Keratinocyte (primary cell): ENCODE measurements around the gene FGFBP1. TPM values are rescaled to one million over a fixed set of nuclear protein-coding genes. Genes with fewer than 3 reads are reported as not detected.

Source experiments
- DNase-seq: peaks from one replicate; pipeline ENCODE4 v3.0.0-alpha.2; 2011; ENCODE audit warnings: low read depth, missing footprints, low spot score
- FAIRE-seq: peaks from 2 replicates; lab custom pipeline; 2011; peaks lifted over from hg19 to GRCh38; lab: Jason Lieb, UNC
- H2AFZ ChIP-seq: 2 replicates; pipeline ENCODE4 v1.6.0; 2012; ENCODE audit warnings: low read length, control low read depth, inconsistent platforms; ENCODE audit not compliant: control insufficient read depth
- H3K27ac ChIP-seq: 2 replicates; pipeline ENCODE4 v1.5.1; 2011; ENCODE audit warnings: low read length; ENCODE audit not compliant: control insufficient read depth, insufficient read depth
- H3K27me3 ChIP-seq: 3 replicates; pipeline ENCODE4 v1.6.0; 2011; ENCODE audit warnings: low read length; ENCODE audit not compliant: control insufficient read depth, insufficient read depth; ENCODE audit errors: extremely low read depth
- H3K36me3 ChIP-seq, 2 experiments: 2 replicates in 1 of 2; 3 replicates in 1 of 2; pipeline ENCODE4 v1.5.1; 2011; ENCODE audit warnings: low read length in 2 of 2, mild to moderate bottlenecking in 1 of 2; ENCODE audit not compliant: control insufficient read depth in 2 of 2, insufficient read depth in 2 of 2; ENCODE audit errors: extremely low read depth in 1 of 2
- H3K4me1 ChIP-seq: 3 replicates; pipeline ENCODE4 v1.5.1; 2011; ENCODE audit warnings: low read length; ENCODE audit not compliant: control insufficient read depth, insufficient read depth; ENCODE audit errors: extremely low read depth
- H3K4me2 ChIP-seq: 3 replicates; pipeline ENCODE4 v1.6.0; 2011; ENCODE audit warnings: low read depth, low read length; ENCODE audit not compliant: control insufficient read depth, insufficient read depth; ENCODE audit errors: extremely low read depth
- H3K4me3 ChIP-seq, 3 experiments: fragments of 200-600 bp in 1 of 3; sonication (generic) in 1 of 3; 2 replicates in 2 of 3; 3 replicates in 1 of 3; pipeline ENCODE4 v1.5.1; 2011 to 2016; ENCODE audit warnings: low read length in 3 of 3, mild to moderate bottlenecking in 3 of 3, control low read depth in 2 of 3, inconsistent platforms in 1 of 3, low read depth in 1 of 3, mixed read lengths in 1 of 3, mixed run types in 1 of 3, moderate library complexity in 1 of 3; ENCODE audit not compliant: control insufficient read depth in 2 of 3, insufficient read depth in 2 of 3; ENCODE audit errors: extremely low read depth in 1 of 3
- H3K79me2 ChIP-seq: 2 replicates; pipeline ENCODE4 v1.6.0; 2012; ENCODE audit warnings: low read length; ENCODE audit not compliant: control insufficient read depth, insufficient read depth
- H3K9ac ChIP-seq: 3 replicates; pipeline ENCODE4 v1.6.0; 2011; ENCODE audit warnings: low read length; ENCODE audit not compliant: control insufficient read depth, insufficient read depth; ENCODE audit errors: extremely low read depth
- H3K9me1 ChIP-seq: 3 replicates; pipeline ENCODE4 v1.6.0; 2011; ENCODE audit warnings: low read length; ENCODE audit not compliant: control insufficient read depth, insufficient read depth; ENCODE audit errors: extremely low read depth
- H3K9me3 ChIP-seq: 2 replicates; pipeline ENCODE4 v1.5.1; 2012; ENCODE audit warnings: low read depth, low read length; ENCODE audit not compliant: control insufficient read depth
- H4K20me1 ChIP-seq: 3 replicates; pipeline ENCODE4 v1.6.0; 2011; ENCODE audit warnings: low read length; ENCODE audit not compliant: control insufficient read depth, insufficient read depth; ENCODE audit errors: extremely low read depth
- EZH2 ChIP-seq: IDR thresholded peaks from one replicate; pipeline ENCODE4 v1.6.1; 2012; ENCODE audit warnings: inconsistent platforms, mild to moderate bottlenecking, low read length, moderate library complexity
- dilution Hi-C: fragments of 300-500 bp; cut with MboI; formaldehyde crosslinking; loops from one replicate; pipeline ENCODE4 v1.7.0; 2020; ENCODE audit warnings: low sequenced_read_pairs; ENCODE audit not compliant: extremely low pct_ligation_motif_present
- polyA plus RNA-seq, 5 experiments: library from polyadenylated mRNA; depleted of rRNA in 3 of 5; stranded (reverse) in 3 of 5; stranded (forward) in 1 of 5; unstranded in 1 of 5; fragments of >200 nt; gene quantifications; 1 replicate in 1 of 5; 2 replicates in 3 of 5; 3 replicates in 1 of 5; pipeline versions ENCODE4 v1.2.1 to v1.2.3, GENCODE V29; 2011 to 2012; ENCODE audit warnings: missing spikeins in 2 of 5, low read depth in 1 of 5, low replicate concordance in 1 of 5
- TF ChIP-seq, protein P1 (sequence below), 3 experiments: IDR thresholded peaks in 1 of 3; conservative IDR thresholded peaks in 1 of 3; optimal IDR thresholded peaks in 1 of 3; 2 replicates in 2 of 3; 3 replicates in 1 of 3; pipeline versions ENCODE3 to v1.5.1; 2011; ENCODE audit warnings: low read length in 3 of 3, mild to moderate bottlenecking in 3 of 3, moderate library complexity in 2 of 3, control low read depth in 1 of 3, inconsistent platforms in 1 of 3; ENCODE audit not compliant: insufficient read depth in 2 of 3; ENCODE audit errors: extremely low read depth in 1 of 3

FGFBP1 gene
- polyA plus RNA-seq, 1 donor (not counting 4 experiments of a cell fraction or from before 2014, with no cell fraction given), result 2,189 TPM

GRCh38 chr4:15912961-15913630 lies 25.4 kb downstream of the FGFBP1 start:
- no peaks in the 10 kb centered on the region for H4K20me1 ChIP-seq
- FAIRE-seq (no peak), DNase-seq (no peak)
- no peaks in the 10 kb centered on the region for H3K79me2 ChIP-seq
- H3K9me1 ChIP-seq, result no peaks in the 10 kb centered on the region
- H3K4me1 ChIP-seq, result peaks cover 67% of the 10 kb centered on the region
- H3K27me3 ChIP-seq, result no peaks in the 10 kb centered on the region
- dilution Hi-C loops, result no loop called here
- TF ChIP-seq, protein P1, sequence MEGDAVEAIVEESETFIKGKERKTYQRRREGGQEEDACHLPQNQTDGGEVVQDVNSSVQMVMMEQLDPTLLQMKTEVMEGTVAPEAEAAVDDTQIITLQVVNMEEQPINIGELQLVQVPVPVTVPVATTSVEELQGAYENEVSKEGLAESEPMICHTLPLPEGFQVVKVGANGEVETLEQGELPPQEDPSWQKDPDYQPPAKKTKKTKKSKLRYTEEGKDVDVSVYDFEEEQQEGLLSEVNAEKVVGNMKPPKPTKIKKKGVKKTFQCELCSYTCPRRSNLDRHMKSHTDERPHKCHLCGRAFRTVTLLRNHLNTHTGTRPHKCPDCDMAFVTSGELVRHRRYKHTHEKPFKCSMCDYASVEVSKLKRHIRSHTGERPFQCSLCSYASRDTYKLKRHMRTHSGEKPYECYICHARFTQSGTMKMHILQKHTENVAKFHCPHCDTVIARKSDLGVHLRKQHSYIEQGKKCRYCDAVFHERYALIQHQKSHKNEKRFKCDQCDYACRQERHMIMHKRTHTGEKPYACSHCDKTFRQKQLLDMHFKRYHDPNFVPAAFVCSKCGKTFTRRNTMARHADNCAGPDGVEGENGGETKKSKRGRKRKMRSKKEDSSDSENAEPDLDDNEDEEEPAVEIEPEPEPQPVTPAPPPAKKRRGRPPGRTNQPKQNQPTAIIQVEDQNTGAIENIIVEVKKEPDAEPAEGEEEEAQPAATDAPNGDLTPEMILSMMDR (optimal IDR thresholded peaks at IDR 0.05 in 1 of 3, IDR thresholded peaks at IDR 0.05 in 1 of 3, conservative IDR thresholded peaks at IDR 0.05 in 1 of 3; ENCODE audit: extremely low read depth in 1 of 3, insufficient read depth in 2 of 3, low read length in 3 of 3), result no peak
- no peak for TF ChIP-seq EZH2
- no peak overlapping the region for H3K4me3 ChIP-seq
- H3K9me3 ChIP-seq, result peaks cover 6% of the 10 kb centered on the region
- H3K4me2 ChIP-seq, result peak overlapping the region; percentile 46
- peak overlapping the region; percentile 97 for H3K27ac ChIP-seq
- H2AFZ ChIP-seq, result no peak overlapping the region
- H3K36me3 ChIP-seq, result no peaks in the 10 kb centered on the region
- peak overlapping the region; percentile 60 for H3K9ac ChIP-seq

- H3K79me2 ChIP-seq, result no peaks in the 10 kb centered on the region
- H3K4me3 ChIP-seq, result no peak overlapping the region
- H4K20me1 ChIP-seq, result no peaks in the 10 kb centered on the region
- H3K4me1 ChIP-seq, result peaks cover 58% of the 10 kb centered on the region
- H3K9me1 ChIP-seq, result no peaks in the 10 kb centered on the region
- dilution Hi-C loops, result no loop called here
- no peak for TF ChIP-seq EZH2
- TF ChIP-seq, protein P1 (optimal IDR thresholded peaks at IDR 0.05 in 1 of 3, IDR thresholded peaks at IDR 0.05 in 1 of 3, conservative IDR thresholded peaks at IDR 0.05 in 1 of 3; ENCODE audit: extremely low read depth in 1 of 3, insufficient read depth in 2 of 3, low read length in 3 of 3), result no peak
- H3K9me3 ChIP-seq, result peaks cover 6% of the 10 kb centered on the region
- H3K27me3 ChIP-seq, result no peaks in the 10 kb centered on the region
- no peak overlapping the region for H3K4me2 ChIP-seq
- H2AFZ ChIP-seq, result peak overlapping the region; percentile 21
- peak overlapping the region; percentile 97 for H3K27ac ChIP-seq
- FAIRE-seq (peak; percentile 85), DNase-seq (no peak)
- H3K36me3 ChIP-seq, result no peaks in the 10 kb centered on the region
- H3K9ac ChIP-seq, result peak overlapping the region; percentile 60
These were observed 26.3 kb downstream of the FGFBP1 start for GRCh38 chr4:15912236-15912635.
